H54 (cell line): Measurements from ENCODE around the gene ETF1.
A peak's percentile ranks its signal among the peaks of the same experiment; 100 is the strongest.

Experiments used
- DNase-seq: peaks from one replicate; pipeline ENCODE4 v3.0.0; 2011; ENCODE audit warnings: low spot score, mixed read lengths; ENCODE audit not compliant: insufficient read length
- FAIRE-seq: peaks from 3 replicates; lab custom pipeline; 2011; peaks lifted over from hg19 to GRCh38; lab: Jason Lieb, UNC
- POLR2A ChIP-seq: IDR thresholded peaks from 2 replicates; pipeline ENCODE4 v1.6.1; 2011; ENCODE audit warnings: low read depth, mild to moderate bottlenecking, low read length

ETF1 gene

GRCh38 chr5:138542956-138543729 is at the start of gene ETF1:
TSS of gene ETF1 (minus strand) at chr5:138543236. CDS start at chr5:138542918, 318 bp downstream.
- peak; percentile 65 for FAIRE-seq
- TF ChIP-seq POLR2A: peak; percentile 81
- DNase-seq: peak; percentile 90

GRCh38 chr5:138588013-138588788 is 45.2 kb upstream of the ETF1 start:
- FAIRE-seq: no peak
- DNase-seq: no peak
- no peak for TF ChIP-seq POLR2A

GRCh38 chr5:138585157-138585556 is 42.1 kb upstream of the ETF1 start:
- DNase-seq (no peak), FAIRE-seq (no peak)
- no peak for TF ChIP-seq POLR2A

DNA sequence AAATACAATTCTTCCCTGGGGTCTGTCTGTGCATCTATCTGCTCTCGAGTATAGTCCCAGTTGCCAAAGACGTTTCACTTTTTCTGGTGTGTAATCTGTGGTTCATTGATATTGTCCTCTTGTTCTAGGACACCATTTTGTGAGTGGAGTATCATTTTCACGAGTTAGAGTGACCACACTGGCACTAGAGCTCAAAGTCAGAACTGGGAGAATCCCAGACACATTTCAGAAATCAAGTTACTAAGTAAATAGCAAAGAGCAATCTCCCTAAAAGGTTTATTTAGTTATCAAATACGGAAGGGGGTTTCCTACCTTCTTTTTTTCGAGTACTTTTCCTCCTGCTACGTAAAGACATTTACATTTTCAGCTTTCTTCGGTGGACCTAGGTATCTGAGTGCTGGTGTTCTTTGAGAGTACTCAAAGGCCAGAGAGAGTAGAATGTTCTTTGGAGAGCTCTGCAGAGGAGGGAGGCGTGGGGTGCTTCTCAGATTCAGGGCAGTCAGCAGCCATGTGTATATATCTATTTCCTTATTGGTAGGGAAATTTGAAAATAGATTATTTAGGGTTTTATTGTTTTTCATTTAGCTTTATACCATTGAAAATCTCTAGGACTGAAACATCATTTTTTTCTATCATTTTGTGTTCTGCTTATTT is 41.1 kb upstream of the ETF1 start:
- TF ChIP-seq POLR2A: no peak
- FAIRE-seq (no peak), DNase-seq (no peak)

GRCh38 chr5:138582959-138583358 is 39.9 kb upstream of the ETF1 start:
- no peak for TF ChIP-seq POLR2A
- FAIRE-seq: no peak
- no peak for DNase-seq

DNA sequence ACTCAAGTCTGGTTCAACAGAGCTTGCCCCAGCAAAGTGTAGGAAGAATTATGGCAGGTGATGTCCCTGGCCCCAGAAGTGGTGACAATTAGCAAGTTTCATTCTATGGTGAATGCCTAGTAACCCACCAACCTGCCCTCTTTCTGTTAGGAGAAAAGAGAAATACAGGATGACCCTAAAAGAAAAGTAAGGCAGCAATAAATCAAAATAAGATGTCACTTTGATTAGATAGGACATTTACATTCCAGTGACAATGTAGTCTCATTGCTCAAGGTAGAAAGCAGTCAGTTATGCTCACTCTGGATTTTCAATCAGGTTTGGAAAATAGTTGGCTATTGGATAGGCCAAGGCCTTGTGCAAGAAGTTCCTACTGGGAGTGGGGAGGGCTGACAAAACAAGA is 37.7 kb upstream of the ETF1 start:
- FAIRE-seq (no peak), DNase-seq (no peak)
- TF ChIP-seq POLR2A: no peak

GRCh38 chr5:138580001-138580400 is 37.0 kb upstream of the ETF1 start:
- DNase-seq (no peak), FAIRE-seq (no peak)
- no peak for TF ChIP-seq POLR2A

DNA sequence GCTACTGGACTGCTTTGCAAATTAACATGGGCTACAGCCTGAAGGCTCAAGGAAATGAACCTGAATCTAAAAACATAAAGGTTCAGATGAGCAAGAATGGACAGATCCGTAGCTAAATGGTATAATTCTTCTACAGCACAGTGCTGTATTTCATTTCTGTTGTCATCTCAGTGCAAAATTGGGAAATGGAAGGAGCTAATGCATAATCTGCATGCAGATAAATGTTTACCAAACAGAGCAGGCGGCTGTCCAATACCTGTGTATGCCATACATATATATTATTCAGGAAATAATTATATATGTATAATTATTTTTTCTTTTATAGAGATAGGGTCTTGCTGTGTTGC is 36.5 kb upstream of the ETF1 start:
- TF ChIP-seq POLR2A: no peak
- no peak for DNase-seq
- FAIRE-seq: no peak

DNA sequence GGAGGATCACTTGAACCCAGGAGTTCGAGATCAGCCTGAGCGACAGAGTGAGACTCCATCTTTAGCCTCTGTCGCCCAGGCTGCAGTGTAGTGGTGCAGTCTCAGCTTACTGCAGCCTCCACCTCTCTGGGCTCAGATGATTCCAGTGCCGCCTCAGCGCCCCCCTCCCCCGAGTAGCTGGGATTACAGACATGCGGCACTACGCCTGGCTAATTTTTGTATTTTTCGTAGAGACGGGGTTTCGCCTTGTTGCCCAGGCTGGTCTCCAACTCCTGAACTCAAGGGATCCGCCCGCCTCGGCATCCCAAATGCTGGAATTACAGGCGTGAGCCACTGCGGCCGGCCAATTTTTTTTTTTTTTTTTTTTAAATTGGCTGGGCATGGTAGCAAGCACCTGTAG is 34.4 kb upstream of the ETF1 start:
- no peak for TF ChIP-seq POLR2A
- FAIRE-seq (no peak), DNase-seq (no peak)

GRCh38 chr5:138575194-138576015 is 32.4 kb upstream of the ETF1 start, which contains the start of gene HSPA9:
TSS of gene HSPA9 (minus strand) at chr5:138575401. CDS start at chr5:138575318, 83 bp downstream.
- peak; percentile 88 for FAIRE-seq
- DNase-seq: peak; percentile 95
- TF ChIP-seq POLR2A: peak; percentile 81

GRCh38 chr5:138574744-138575193 is 31.7 kb upstream of the ETF1 start:
- TF ChIP-seq POLR2A: no peak
- DNase-seq (peak; percentile 17), FAIRE-seq (no peak)

DNA sequence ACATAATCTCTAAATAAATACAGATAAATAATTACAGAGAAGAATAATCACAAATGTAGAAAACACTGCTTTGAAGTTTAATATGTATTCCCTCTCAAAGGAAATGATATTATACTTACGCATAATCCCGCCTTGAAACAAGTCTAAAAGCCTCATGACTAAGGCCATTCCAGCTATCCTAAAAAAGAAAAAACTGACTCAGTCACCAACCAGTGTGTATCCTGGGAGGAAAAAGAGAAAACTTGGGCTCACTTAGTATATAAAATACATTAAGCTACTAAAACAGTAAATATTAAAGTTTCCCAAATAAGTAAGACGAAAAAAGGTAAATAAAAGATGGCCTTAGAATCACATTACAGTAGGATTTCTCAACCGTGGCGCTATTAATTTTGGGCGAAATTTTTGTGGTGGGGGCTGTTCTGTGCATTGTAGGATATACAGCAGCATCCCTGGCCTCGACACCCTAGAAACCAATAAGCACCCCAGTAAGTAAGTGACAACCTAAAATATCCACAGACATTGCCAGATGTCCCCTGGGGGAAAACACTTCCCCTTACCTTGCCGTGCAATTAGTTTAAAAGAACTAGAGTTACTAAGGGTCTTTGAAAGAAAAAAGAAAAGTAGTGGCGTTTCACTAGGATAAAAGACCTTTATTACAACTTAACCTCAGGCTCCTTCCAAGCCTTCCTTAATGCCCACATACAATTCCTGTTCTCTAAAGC is 31.1 kb upstream of the ETF1 start:
- no peak for TF ChIP-seq POLR2A
- no peak for FAIRE-seq

More for the DNA sequence above, 31.1 kb upstream of the ETF1 start:
- no peak for DNase-seq
